Mesodermal cell (in vitro differentiated cells): ENCODE measurements around the gene SLC5A1.

ENCODE experiments used
- H3K27ac ChIP-seq: 2 replicates; pipeline ENCODE4 v1.7.0; 2013; ENCODE audit warnings: mild to moderate bottlenecking, low read depth, low read length, moderate library complexity; ENCODE audit not compliant: severe bottlenecking
- H3K36me3 ChIP-seq: 2 replicates; pipeline ENCODE4 v1.7.1; 2013; ENCODE audit warnings: mild to moderate bottlenecking, low read length, moderate library complexity; ENCODE audit not compliant: control insufficient read depth, insufficient read depth
- H3K4me1 ChIP-seq: one replicate; pipeline ENCODE4 v1.7.1; 2013; ENCODE audit warnings: mild to moderate bottlenecking, low read length; ENCODE audit not compliant: insufficient read depth, control insufficient read depth, poor library complexity, severe bottlenecking
- H3K4me3 ChIP-seq: 2 replicates; pipeline ENCODE4 v1.7.0; 2013; ENCODE audit warnings: low read length, control low read depth, mild to moderate bottlenecking; ENCODE audit not compliant: insufficient read depth, poor library complexity, severe bottlenecking; ENCODE audit errors: extremely low read depth
- H3K9me3 ChIP-seq: 2 replicates; pipeline ENCODE4 v1.7.1; 2013; ENCODE audit warnings: mild to moderate bottlenecking, low read length, moderate library complexity; ENCODE audit not compliant: control insufficient read depth
- WGBS, 2 experiments: methylation state at CpG; one replicate each; pipeline ENCODE4 v1.1.5; 2013; ENCODE audit warnings: missing lambda C conversion rate in 2 of 2; ENCODE audit not compliant: insufficient coverage in 2 of 2; 5-methylcytosine and 5-hydroxymethylcytosine counted together

SLC5A1 gene

GRCh38 chr22:32073262-32073661 is 30.2 kb downstream of the SLC5A1 start:
- WGBS, 2 experiments: 95 to 98% methylated on average over 6 of the region's 7 CpGs
- Histone ChIP-seq H3K4me3 (no peak overlapping the region), H3K9me3 (no peaks in the 10 kb centered on the region), H3K36me3 (no peaks in the 10 kb centered on the region), H3K27ac (no peak overlapping the region), H3K4me1 (no peaks in the 10 kb centered on the region)

- Histone ChIP-seq H3K9me3 (no peaks in the 10 kb centered on the region), H3K4me3 (no peak overlapping the region), H3K27ac (no peak overlapping the region), H3K36me3 (no peaks in the 10 kb centered on the region), H3K4me1 (peaks cover 3% of the 10 kb centered on the region)
- 90 to 92% methylated on average over 5 of the region's 5 CpGs for WGBS, 2 experiments
These were observed 30.8 kb downstream of the SLC5A1 start for GRCh38 chr22:32073823-32074380.

- H3K4me3 ChIP-seq: no peak overlapping the region
- H3K27ac ChIP-seq: no peak overlapping the region
- 85 to 91% methylated on average over 7 to 9 of the region's 10 CpGs for WGBS, 2 experiments
- H3K36me3 ChIP-seq: no peaks in the 10 kb centered on the region
- H3K9me3 ChIP-seq: no peaks in the 10 kb centered on the region
- peaks cover 11% of the 10 kb centered on the region for H3K4me1 ChIP-seq
These were observed 33.1 kb downstream of the SLC5A1 start for GRCh38 chr22:32075997-32076760.

DNA sequence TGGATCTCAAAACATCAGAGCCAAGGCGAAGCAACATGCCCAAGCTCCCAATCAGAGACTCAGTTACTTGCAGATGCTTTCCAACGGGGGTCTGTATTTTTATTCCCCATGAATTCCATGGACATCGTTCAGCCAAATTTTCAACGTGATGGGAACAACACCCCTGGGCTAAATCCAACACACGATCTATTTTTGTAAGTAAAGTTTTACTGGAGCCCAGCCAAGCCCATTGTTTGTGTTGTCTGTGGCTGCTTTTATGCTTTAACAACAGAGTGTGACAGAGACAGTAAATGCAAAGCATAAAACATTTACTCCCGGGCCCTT is 33.7 kb downstream of the SLC5A1 start:
- Histone ChIP-seq H3K36me3 (no peaks in the 10 kb centered on the region), H3K4me3 (no peak overlapping the region), H3K4me1 (peaks cover 11% of the 10 kb centered on the region), H3K9me3 (no peaks in the 10 kb centered on the region), H3K27ac (no peak overlapping the region)
- WGBS, 2 experiments: 80 to 84% methylated on average over 3 to 4 of the region's 6 CpGs

- H3K4me1 ChIP-seq: peaks cover 11% of the 10 kb centered on the region
- H3K36me3 ChIP-seq: no peaks in the 10 kb centered on the region
- H3K9me3 ChIP-seq: no peaks in the 10 kb centered on the region
- WGBS, 2 experiments: no CpG with 5 or more reads among the region's 1 CpG
- no peak overlapping the region for H3K4me3 ChIP-seq
- no peak overlapping the region for H3K27ac ChIP-seq
These were observed 34.1 kb downstream of the SLC5A1 start for GRCh38 chr22:32077151-32077550.

- Histone ChIP-seq H3K4me1 (peaks cover 11% of the 10 kb centered on the region), H3K4me3 (no peak overlapping the region), H3K36me3 (no peaks in the 10 kb centered on the region), H3K27ac (peak overlapping the region; percentile 54), H3K9me3 (no peaks in the 10 kb centered on the region)
- WGBS, 2 experiments: 78% methylated on average over 4 of the region's 7 CpGs; no CpG with 5 or more reads in 1 of the 2 experiments
These were observed 36.3 kb downstream of the SLC5A1 start for GRCh38 chr22:32079130-32080089.

DNA sequence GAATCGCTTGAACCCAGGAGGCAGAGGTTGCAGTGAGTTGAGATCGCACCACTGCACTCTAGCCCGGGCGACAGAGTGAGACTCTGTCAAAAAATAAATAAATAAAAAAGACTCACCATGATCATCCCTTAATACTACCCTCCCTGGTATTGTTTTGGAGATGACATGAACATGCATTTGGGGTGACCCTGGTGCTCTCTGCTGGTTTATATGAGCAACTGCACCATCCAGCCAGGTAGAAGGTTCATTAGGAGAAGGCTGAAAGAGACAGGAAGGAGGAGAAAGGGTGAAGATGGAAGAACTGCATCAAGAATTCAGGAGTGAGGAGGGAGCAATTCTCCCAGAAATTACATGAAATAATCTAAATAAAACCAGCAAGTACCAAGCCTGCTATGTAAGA is 37.8 kb downstream of the SLC5A1 start:
- H3K4me3 ChIP-seq: no peak overlapping the region
- H3K4me1 ChIP-seq: peaks cover 11% of the 10 kb centered on the region
- H3K9me3 ChIP-seq: no peaks in the 10 kb centered on the region
- WGBS, 2 experiments: no CpG with 5 or more reads among the region's 4 CpGs
- no peaks in the 10 kb centered on the region for H3K36me3 ChIP-seq
- H3K27ac ChIP-seq: no peak overlapping the region

- 67 to 75% methylated on average over 1 of the region's 1 CpG for WGBS, 2 experiments
- H3K4me1 ChIP-seq: peaks cover 11% of the 10 kb centered on the region
- no peaks in the 10 kb centered on the region for H3K9me3 ChIP-seq
- H3K36me3 ChIP-seq: no peaks in the 10 kb centered on the region
- no peak overlapping the region for H3K27ac ChIP-seq
- no peak overlapping the region for H3K4me3 ChIP-seq
These were observed 39.3 kb downstream of the SLC5A1 start for GRCh38 chr22:32082331-32082730.

DNA sequence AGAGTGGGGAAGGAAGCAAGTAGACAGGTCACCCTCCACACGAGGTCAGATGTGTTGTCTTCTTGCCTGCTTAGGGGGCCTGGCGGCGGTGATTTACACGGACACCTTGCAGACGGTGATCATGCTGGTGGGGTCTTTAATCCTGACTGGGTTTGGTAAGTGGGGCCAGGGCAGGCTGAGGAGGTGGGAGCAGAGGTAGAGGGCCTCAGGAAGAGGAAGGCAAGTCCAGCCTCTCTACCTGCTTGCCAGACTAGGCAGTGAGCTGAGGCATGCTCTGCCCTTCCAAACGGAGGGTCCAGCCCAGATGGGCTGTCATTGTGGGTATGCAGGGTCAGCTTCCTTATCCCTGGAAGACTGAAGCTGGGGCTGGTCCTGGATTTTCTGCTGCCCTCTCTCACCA is 39.9 kb downstream of the SLC5A1 start:
- WGBS, 2 experiments: 75 to 97% methylated on average over 2 to 6 of the region's 6 CpGs
- Histone ChIP-seq H3K9me3 (no peaks in the 10 kb centered on the region), H3K36me3 (no peaks in the 10 kb centered on the region), H3K4me3 (no peak overlapping the region), H3K4me1 (peaks cover 11% of the 10 kb centered on the region), H3K27ac (no peak overlapping the region)

- no peaks in the 10 kb centered on the region for H3K36me3 ChIP-seq
- no peak overlapping the region for H3K4me3 ChIP-seq
- H3K4me1 ChIP-seq: peaks cover 8% of the 10 kb centered on the region
- H3K27ac ChIP-seq: no peak overlapping the region
- no peaks in the 10 kb centered on the region for H3K9me3 ChIP-seq
These were observed 40.8 kb downstream of the SLC5A1 start for GRCh38 chr22:32083814-32084213.
